IMR-90 (cell line): Measurements from ENCODE around the gene ARMH3. TPM values are rescaled to one million over a fixed set of nuclear protein-coding genes. Genes with fewer than 3 reads are reported as not detected.

Source experiments
- ATAC-seq: fragments of 200-7000 bp; cut with Tn5 transposase; 2 replicates; pipeline ENCODE4 v1.9.1; 2020; ENCODE audit warnings: low read depth, mild to moderate bottlenecking, moderate library complexity
- BruUV-seq: library from RNA; stranded (reverse); fragments of 400-500 nt; replicated peaks from 2 replicates; lab custom pipeline; 2021; lab: Mats Ljungman, UMichigan
- CTCF ChIA-PET: fragments of 300-600 bp; formaldehyde crosslinking; extraction: SDS; loops from one replicate; lab custom pipeline; 2021; ENCODE audit warnings: antibody characterized with exemption; lab: Yijun Ruan, JAX
- POLR2A ChIA-PET: fragments of 300-600 bp; sonication (Branson Sonifier 250); formaldehyde crosslinking; loops from one replicate; lab custom pipeline; 2022; ENCODE audit warnings: antibody characterized with exemption; ENCODE audit not compliant: unreplicated experiment; lab: Charles Lee
- DNase-seq: peaks from one replicate; pipeline ENCODE4 v3.0.0; 2013
- H2AFZ ChIP-seq: replicated peaks from 2 replicates; pipeline ENCODE3; 2013; ENCODE audit warnings: low read length, mild to moderate bottlenecking; ENCODE audit not compliant: poor library complexity
- H2AK5ac ChIP-seq: 2 replicates; pipeline ENCODE4 v1.6.1; 2013; ENCODE audit warnings: low read depth, low read length, inconsistent platforms
- H2AK9ac ChIP-seq: replicated peaks from 2 replicates; pipeline ENCODE3; 2013; ENCODE audit warnings: mild to moderate bottlenecking, low read depth, low read length, moderate library complexity; ENCODE audit not compliant: poor library complexity
- H2BK120ac ChIP-seq: 2 replicates; pipeline ENCODE4 v1.6.1; 2013; ENCODE audit warnings: low read depth, low read length, inconsistent platforms
- H2BK15ac ChIP-seq: 3 replicates; pipeline ENCODE4 v1.6.1; 2013; ENCODE audit warnings: low read depth, low read length, inconsistent platforms
- H2BK20ac ChIP-seq: 2 replicates; pipeline ENCODE4 v1.6.1; 2013; ENCODE audit warnings: low read depth, mild to moderate bottlenecking, inconsistent platforms, low read length, moderate library complexity
- H2BK5ac ChIP-seq: 2 replicates; pipeline ENCODE4 v1.6.1; 2013; ENCODE audit warnings: mild to moderate bottlenecking, low read depth, low read length, inconsistent platforms; ENCODE audit not compliant: poor library complexity, severe bottlenecking
- H3K14ac ChIP-seq: replicated peaks from 2 replicates; pipeline ENCODE4 v1.6.1; 2013; ENCODE audit warnings: low read depth, low read length, inconsistent platforms
- H3K18ac ChIP-seq: 2 replicates; pipeline ENCODE4 v1.6.1; 2013; ENCODE audit warnings: low read depth, low read length, control low read depth
- H3K23ac ChIP-seq: 2 replicates; pipeline ENCODE4 v1.6.1; 2013; ENCODE audit warnings: low read depth, low read length, inconsistent platforms
- H3K27ac ChIP-seq: 2 replicates; pipeline ENCODE4 v1.5.1; 2013; ENCODE audit warnings: mild to moderate bottlenecking, control low read depth, low read length; ENCODE audit not compliant: insufficient read depth
- H3K27me3 ChIP-seq: 2 replicates; pipeline ENCODE4 v1.6.1; 2013; ENCODE audit warnings: low read length; ENCODE audit not compliant: control insufficient read depth, insufficient read depth
- H3K36me3 ChIP-seq: 2 replicates; pipeline ENCODE4 v1.6.1; 2013; ENCODE audit warnings: low read length, mixed read lengths; ENCODE audit not compliant: control insufficient read depth, insufficient read depth
- H3K4ac ChIP-seq: 2 replicates; pipeline ENCODE4 v1.6.1; 2013; ENCODE audit warnings: low read depth, low read length, inconsistent platforms
- H3K4me1 ChIP-seq: 2 replicates; pipeline ENCODE4 v1.6.1; 2013; ENCODE audit warnings: low read length, mixed read lengths; ENCODE audit not compliant: control insufficient read depth, insufficient read depth
- H3K4me2 ChIP-seq: 2 replicates; pipeline ENCODE4 v1.6.1; 2013; ENCODE audit warnings: low read depth, mild to moderate bottlenecking, control low read depth, low read length, moderate library complexity
- H3K4me3 ChIP-seq: 2 replicates; pipeline ENCODE4 v1.5.1; 2013; ENCODE audit warnings: low read depth, mild to moderate bottlenecking, control low read depth, low read length, moderate library complexity; ENCODE audit not compliant: insufficient read depth
- H3K56ac ChIP-seq: 2 replicates; pipeline ENCODE4 v1.6.1; 2013; ENCODE audit warnings: low read length, inconsistent platforms; ENCODE audit not compliant: insufficient read depth; ENCODE audit errors: extremely low read depth
- H3K79me1 ChIP-seq, 2 experiments: 2 replicates each; pipeline ENCODE4 v1.6.1; 2013; ENCODE audit warnings: low read length in 2 of 2, inconsistent platforms in 1 of 2, low read depth in 1 of 2
- H3K9ac ChIP-seq: 2 replicates; pipeline ENCODE4 v1.6.1; 2013; ENCODE audit warnings: low read depth, low read length, control low read depth
- H3K9me1 ChIP-seq: 2 replicates; pipeline ENCODE4 v1.6.1; 2013; ENCODE audit warnings: low read length, inconsistent platforms; ENCODE audit not compliant: insufficient read depth
- H3K9me3 ChIP-seq: 2 replicates; pipeline ENCODE4 v1.6.1; 2013; ENCODE audit warnings: low read length; ENCODE audit not compliant: control insufficient read depth, insufficient read depth
- H4K20me1 ChIP-seq: 2 replicates; pipeline ENCODE4 v1.6.1; 2013; ENCODE audit warnings: low read length, inconsistent platforms; ENCODE audit not compliant: insufficient read depth
- H4K5ac ChIP-seq: 2 replicates; pipeline ENCODE4 v1.6.1; 2013; ENCODE audit warnings: mild to moderate bottlenecking, low read depth, low read length, control low read depth
- H4K8ac ChIP-seq, 2 experiments: 2 replicates each; pipeline ENCODE4 v1.6.1; 2013; ENCODE audit warnings: low read depth in 2 of 2, low read length in 2 of 2, control low read depth in 1 of 2, inconsistent platforms in 1 of 2
- H4K91ac ChIP-seq: 2 replicates; pipeline ENCODE4 v1.6.1; 2013; ENCODE audit warnings: low read depth, low read length, inconsistent platforms; ENCODE audit not compliant: insufficient read depth
- ELK1 ChIP-seq: fragments of 150-350 bp; IDR thresholded peaks from 2 replicates; pipeline ENCODE4 v1.6.1; 2016; ENCODE audit warnings: low read depth, mild to moderate bottlenecking, low read length, moderate library complexity, borderline replicate concordance
- NFE2L2 ChIP-seq: fragments of 150-350 bp; IDR thresholded peaks from 2 replicates; pipeline ENCODE4 v1.6.1; 2016; ENCODE audit warnings: low read depth, mild to moderate bottlenecking, low read length
- RFX5 ChIP-seq: IDR thresholded peaks from 2 replicates; pipeline ENCODE4 v1.8.0; 2012; ENCODE audit warnings: low read depth, mild to moderate bottlenecking, low read length, moderate library complexity
- WGBS, 2 experiments: methylation state at CpG; one replicate each; pipeline versions ENCODE4 v1.1.5 to v1.1.7; 2013; ENCODE audit warnings: missing lambda C conversion rate in 2 of 2; ENCODE audit not compliant: insufficient read length in 1 of 2; ENCODE audit errors: extremely low coverage in 2 of 2; 5-methylcytosine and 5-hydroxymethylcytosine counted together
- dilution Hi-C: fragments of 300-500 bp; cut with HindIII; formaldehyde crosslinking; loops from one replicate; pipeline ENCODE4 v1.14.3; 2018; ENCODE audit warnings: low sequenced_read_pairs; ENCODE audit not compliant: unreplicated experiment
- in situ Hi-C: fragments of 300-500 bp; cut with MboI; formaldehyde crosslinking; loops from 3 replicates; pipeline ENCODE4 v1.14.3; 2019; ENCODE audit warnings: low sequenced_read_pairs, inconsistent platforms, mixed read lengths
- intact Hi-C: fragments of 100-400 bp; cut with micrococcal nuclease; formaldehyde crosslinking; loops from 2 replicates; pipeline ENCODE4 v1.10.0; 2022
- polyA plus RNA-seq, 3 experiments: library from polyadenylated mRNA; depleted of rRNA; stranded (reverse); fragments of >200 nt; gene quantifications; 2 replicates each; pipeline ENCODE4 v1.2.3, GENCODE V29; 2012; ENCODE audit warnings: low replicate concordance in 1 of 3
- total RNA-seq: library from RNA; depleted of rRNA; stranded (reverse); fragments of >200 nt; gene quantifications from 2 replicates; pipeline ENCODE4 v1.2.3, GENCODE V29; 2012

The ARMH3 gene
- total and polyA plus RNA-seq, 2 of the 4 experiments (the other 2 are of a cell fraction): 12.1 to 13.1 TPM

- Histone ChIP-seq H3K4me3 (no peak overlapping the region), H3K9me3 (no peaks in the 10 kb centered on the region), H2BK5ac (no peak overlapping the region), H3K27ac (no peak overlapping the region), H2AK5ac (no peak overlapping the region), H3K56ac (no peak overlapping the region), H3K36me3 (no peaks in the 10 kb centered on the region), H3K27me3 (no peaks in the 10 kb centered on the region), H3K4ac (no peak overlapping the region), H3K4me1 (peaks cover 9% of the 10 kb centered on the region), H3K18ac (no peak overlapping the region), H4K20me1 (peaks cover 12% of the 10 kb centered on the region), H3K4me2 (no peak overlapping the region), H4K91ac (no peak overlapping the region), H3K23ac (no peak overlapping the region), H3K9me1 (peaks cover 4% of the 10 kb centered on the region), H3K9ac (no peak overlapping the region), H4K5ac (no peak overlapping the region), H2AFZ (no peak overlapping the region), H2AK9ac (no peak overlapping the region), H4K8ac (no peak overlapping the region), H2BK20ac (no peak overlapping the region), H2BK15ac (no peak overlapping the region), H3K79me1 (peaks cover under 1 to 15% of the 10 kb centered on the region in 2 experiments; a peak in 3 of 4 replicates), H2BK120ac (no peak overlapping the region), H3K14ac (no peak overlapping the region)
- dilution Hi-C loops (no loop called here), intact Hi-C loops (no loop called here), in situ Hi-C loops (no loop called here)
- peak; percentile 68 for DNase-seq
- 100% methylated on average over 1 of the region's 1 CpG; no CpG with 5 or more reads in 1 of the 2 experiments for WGBS, 2 experiments
- TF ChIP-seq RFX5 (no peak), NFE2L2 (no peak), ELK1 (no peak)
- peak; percentile 45; the same call in 1 of the 2 replicates for ATAC-seq
- no TSS peak for BruUV-seq
- ChIA-PET CTCF (interaction anchor here (0.8 to 2.7 kb wide), 3 partner anchors 11 to 114 kb away, joined by 4 to 8 read pairs (median 4); no protein-coding TSS in a partner anchor), POLR2A (no interaction called here)
These were observed 159.6 kb downstream of the ARMH3 start for GRCh38 chr10:101896225-101896877.
